PC-9 (cell line): ENCODE data around the gene EEF1B2. TPM values are rescaled to one million over a fixed set of nuclear protein-coding genes. Genes with fewer than 3 reads are reported as not detected.
"Not testable (repeated sequence)": the region's sequence is repeated elsewhere in the genome, so short reads cannot be mapped to it uniquely, and the experiment has no call there.

Experiments
- BruUV-seq: library from RNA; stranded (reverse); fragments of 400-500 nt; replicated peaks from 2 replicates; lab custom pipeline; 2021; lab: Mats Ljungman, UMichigan
- CTCF ChIA-PET: fragments of 300-600 bp; sonication (Branson Sonifier 250); formaldehyde crosslinking; loops from one replicate; lab custom pipeline; 2022; ENCODE audit warnings: antibody characterized with exemption; lab: Charles Lee
- POLR2A ChIA-PET: fragments of 300-600 bp; sonication (Branson Sonifier 250); formaldehyde crosslinking; loops from one replicate; lab custom pipeline; 2022; ENCODE audit warnings: antibody characterized with exemption; ENCODE audit not compliant: unreplicated experiment; lab: Charles Lee
- DNase-seq, 2 experiments: peaks; one replicate each; pipeline versions ENCODE4 v3.0.0 to v3.0.0-alpha.2; 2015 to 2022; ENCODE audit warnings: mixed read lengths in 1 of 2
- H2AFZ ChIP-seq: fragments of 200-600 bp; sonication (generic); 2 replicates; pipeline ENCODE4 v1.8.1; 2017; ENCODE audit warnings: antibody characterized with exemption
- H3F3A ChIP-seq: fragments of 200-600 bp; sonication (generic); 2 replicates; pipeline ENCODE4 v1.8.1; 2017; ENCODE audit warnings: antibody characterized with exemption, mild to moderate bottlenecking, low read depth; ENCODE audit not compliant: insufficient read depth
- H3K27ac ChIP-seq: fragments of 200-600 bp; sonication (generic); 2 replicates; pipeline ENCODE4 v1.6.1; 2016; ENCODE audit warnings: mixed run types
- H3K27me3 ChIP-seq: fragments of 200-600 bp; sonication (generic); 2 replicates; pipeline ENCODE4 v1.6.1; 2016; ENCODE audit warnings: low read depth, mixed run types; ENCODE audit not compliant: insufficient read depth
- H3K36me3 ChIP-seq: fragments of 200-600 bp; sonication (generic); 2 replicates; pipeline ENCODE4 v1.6.1; 2016; ENCODE audit warnings: low read depth, mixed run types
- H3K4me1 ChIP-seq: fragments of 200-600 bp; sonication (generic); replicated peaks from 2 replicates; pipeline ENCODE4 v1.6.1; 2016; ENCODE audit warnings: mixed run types; ENCODE audit not compliant: insufficient read depth
- H3K4me2 ChIP-seq: fragments of 200-600 bp; sonication (generic); 2 replicates; pipeline ENCODE4 v1.6.1; 2017; ENCODE audit warnings: mixed run types
- H3K4me3 ChIP-seq: fragments of 200-600 bp; sonication (generic); 2 replicates; pipeline ENCODE4 v1.6.1; 2016; ENCODE audit warnings: mixed run types
- H3K79me2 ChIP-seq: fragments of 200-600 bp; sonication (generic); 2 replicates; pipeline ENCODE4 v1.6.1; 2017; ENCODE audit warnings: low read depth, mixed run types
- H3K9me2 ChIP-seq: fragments of 200-600 bp; sonication (generic); 2 replicates; pipeline ENCODE4 v1.8.1; 2017; ENCODE audit warnings: mild to moderate bottlenecking; ENCODE audit not compliant: insufficient read depth
- H3K9me3 ChIP-seq: fragments of 200-600 bp; sonication (generic); 2 replicates; pipeline ENCODE4 v1.8.1; 2016; ENCODE audit warnings: low read depth; ENCODE audit not compliant: insufficient read depth
- H4K20me1 ChIP-seq: fragments of 200-600 bp; sonication (generic); 2 replicates; pipeline ENCODE4 v1.8.1; 2017; ENCODE audit not compliant: insufficient read depth
- CTCF ChIP-seq: fragments of 200-600 bp; sonication (generic); conservative IDR thresholded peaks from 2 replicates; pipeline ENCODE4 v1.6.1; 2017; ENCODE audit warnings: mixed run types, antibody characterized with exemption, mild to moderate bottlenecking, moderate library complexity
- EZH2 ChIP-seq: fragments of 200-600 bp; sonication (generic); IDR thresholded peaks from 2 replicates; pipeline ENCODE4 v1.8.0; 2017; ENCODE audit warnings: antibody characterized with exemption, low read depth
- intact Hi-C: fragments of 100-400 bp; cut with micrococcal nuclease; formaldehyde crosslinking; loops from one replicate; pipeline ENCODE4 v1.10.0; 2022; ENCODE audit not compliant: unreplicated experiment
- total RNA-seq: library from RNA; stranded (reverse); gene quantifications from 2 replicates; pipeline ENCODE4 v1.2.3, GENCODE V29; 2021

EEF1B2 gene
- total RNA-seq, 1 experiment from 2014 or later, result 367 TPM

- intact Hi-C loops, result no loop called here
- H3K36me3 ChIP-seq, result no peaks in the 10 kb centered on the region
- BruUV-seq, result no TSS peak
- DNase-seq, result no peak
- no peak overlapping the region for H3K4me2 ChIP-seq
- peaks cover 33% of the 10 kb centered on the region for H3K4me1 ChIP-seq
- peaks cover 19% of the 10 kb centered on the region; the same call in 1 of the 2 replicates for H3F3A ChIP-seq
- POLR2A ChIA-PET, result interaction anchor here (0.7 kb wide), 1 partner anchor 33 kb away, joined by 3 read pairs; no protein-coding TSS in a partner anchor
- no peaks in the 10 kb centered on the region for H4K20me1 ChIP-seq
- TF ChIP-seq EZH2 (no peak), CTCF (no peak)
- H2AFZ ChIP-seq, result no peak overlapping the region
- no peak overlapping the region for H3K27ac ChIP-seq
- no peaks in the 10 kb centered on the region for H3K9me3 ChIP-seq
- no peaks in the 10 kb centered on the region for H3K9me2 ChIP-seq
- H3K27me3 ChIP-seq, result no peaks in the 10 kb centered on the region
- H3K4me3 ChIP-seq, result no peak overlapping the region
- CTCF ChIA-PET, result no interaction called here
- no peaks in the 10 kb centered on the region for H3K79me2 ChIP-seq
Measured at GRCh38 chr2:206204710-206205109, 45.0 kb downstream of the EEF1B2 start.

GRCh38 chr2:206207316-206207715 lies 47.6 kb downstream of the EEF1B2 start:
- H3K9me3 ChIP-seq, CTCF ChIA-PET, H3K9me2 ChIP-seq, intact Hi-C loops, H3K79me2 ChIP-seq, H4K20me1 ChIP-seq, H3K36me3 ChIP-seq, POLR2A ChIA-PET, H3K4me3 ChIP-seq, H3K27ac ChIP-seq, H3K27me3 ChIP-seq, DNase-seq, BruUV-seq, H3F3A ChIP-seq, H2AFZ ChIP-seq, H3K4me2 ChIP-seq: not testable (repeated sequence)
- H3K4me1 ChIP-seq, result peaks cover 25% of the 10 kb centered on the region

DNA sequence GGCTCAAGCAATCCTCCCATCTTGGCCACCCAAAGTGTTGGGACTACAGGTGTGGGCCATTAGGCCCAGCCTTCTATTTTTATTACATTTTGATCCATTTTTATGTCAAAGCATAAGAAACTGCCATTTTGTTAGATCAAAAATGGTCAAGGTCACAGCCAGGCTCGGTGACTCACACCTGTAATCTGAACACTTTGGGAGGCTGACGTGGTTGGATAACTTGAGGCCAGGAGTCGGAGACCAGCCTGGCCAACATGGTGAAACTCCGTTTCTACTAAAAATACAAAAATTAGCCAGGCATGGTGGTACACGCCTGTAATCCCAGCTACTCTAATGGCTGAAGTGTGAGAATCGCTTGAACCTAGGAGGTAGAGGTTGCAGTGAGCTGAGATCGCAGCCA lies 49.2 kb downstream of the EEF1B2 start:
- intact Hi-C loops, result no loop called here

More for the DNA sequence above, 49.2 kb downstream of the EEF1B2 start:
- no peak for DNase-seq
- peaks cover 35% of the 10 kb centered on the region for H3K4me1 ChIP-seq
- POLR2A ChIA-PET, result no interaction called here
- H2AFZ ChIP-seq, result no peak overlapping the region
- no peak overlapping the region for H3K4me2 ChIP-seq
- no peaks in the 10 kb centered on the region for H3K79me2 ChIP-seq
- CTCF ChIA-PET, result no interaction called here
- BruUV-seq, result no TSS peak
- H4K20me1 ChIP-seq, result no peaks in the 10 kb centered on the region
- no peak overlapping the region for H3K4me3 ChIP-seq
- H3K9me3 ChIP-seq, result no peaks in the 10 kb centered on the region
- TF ChIP-seq CTCF (no peak), EZH2 (no peak)
- no peaks in the 10 kb centered on the region for H3K36me3 ChIP-seq
- no peak overlapping the region for H3K27ac ChIP-seq
- H3K27me3 ChIP-seq, result no peaks in the 10 kb centered on the region
- peaks cover 9% of the 10 kb centered on the region; the same call in 1 of the 2 replicates for H3F3A ChIP-seq
- no peaks in the 10 kb centered on the region for H3K9me2 ChIP-seq
